GM13977 (cell line): ENCODE data around the gene P2RY2.

Source experiments
- DNase-seq: peaks from one replicate; pipeline ENCODE4 v3.0.0; 2012; ENCODE audit warnings: low spot score
- in situ Hi-C: fragments of 300-500 bp; cut with MboI; formaldehyde crosslinking; loops from one replicate; pipeline ENCODE4 v1.12.0; 2022; ENCODE audit warnings: low sequenced_read_pairs, low pct_unique_long_range_greater_than_20kb, mixed read lengths, inconsistent platforms; ENCODE audit not compliant: unreplicated experiment
- TF ChIP-seq, protein P1 (sequence below): IDR thresholded peaks from 2 replicates; pipeline ENCODE4 v1.5.1; 2012; ENCODE audit warnings: mild to moderate bottlenecking, control low read depth; ENCODE audit not compliant: insufficient read depth; ENCODE audit errors: extremely low read depth, missing control alignments

The P2RY2 gene

GRCh38 chr11:73258104-73259035, 40.3 kb downstream of the P2RY2 start:
- in situ Hi-C loops = no loop called here
- TF ChIP-seq, protein P1, sequence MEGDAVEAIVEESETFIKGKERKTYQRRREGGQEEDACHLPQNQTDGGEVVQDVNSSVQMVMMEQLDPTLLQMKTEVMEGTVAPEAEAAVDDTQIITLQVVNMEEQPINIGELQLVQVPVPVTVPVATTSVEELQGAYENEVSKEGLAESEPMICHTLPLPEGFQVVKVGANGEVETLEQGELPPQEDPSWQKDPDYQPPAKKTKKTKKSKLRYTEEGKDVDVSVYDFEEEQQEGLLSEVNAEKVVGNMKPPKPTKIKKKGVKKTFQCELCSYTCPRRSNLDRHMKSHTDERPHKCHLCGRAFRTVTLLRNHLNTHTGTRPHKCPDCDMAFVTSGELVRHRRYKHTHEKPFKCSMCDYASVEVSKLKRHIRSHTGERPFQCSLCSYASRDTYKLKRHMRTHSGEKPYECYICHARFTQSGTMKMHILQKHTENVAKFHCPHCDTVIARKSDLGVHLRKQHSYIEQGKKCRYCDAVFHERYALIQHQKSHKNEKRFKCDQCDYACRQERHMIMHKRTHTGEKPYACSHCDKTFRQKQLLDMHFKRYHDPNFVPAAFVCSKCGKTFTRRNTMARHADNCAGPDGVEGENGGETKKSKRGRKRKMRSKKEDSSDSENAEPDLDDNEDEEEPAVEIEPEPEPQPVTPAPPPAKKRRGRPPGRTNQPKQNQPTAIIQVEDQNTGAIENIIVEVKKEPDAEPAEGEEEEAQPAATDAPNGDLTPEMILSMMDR = no peak
- DNase-seq = no peak

- in situ Hi-C loops = no loop called here
- no peak for DNase-seq
- TF ChIP-seq, protein P1 = no peak
Measured at GRCh38 chr11:73259406-73260126, 41.5 kb downstream of the P2RY2 start.

DNA sequence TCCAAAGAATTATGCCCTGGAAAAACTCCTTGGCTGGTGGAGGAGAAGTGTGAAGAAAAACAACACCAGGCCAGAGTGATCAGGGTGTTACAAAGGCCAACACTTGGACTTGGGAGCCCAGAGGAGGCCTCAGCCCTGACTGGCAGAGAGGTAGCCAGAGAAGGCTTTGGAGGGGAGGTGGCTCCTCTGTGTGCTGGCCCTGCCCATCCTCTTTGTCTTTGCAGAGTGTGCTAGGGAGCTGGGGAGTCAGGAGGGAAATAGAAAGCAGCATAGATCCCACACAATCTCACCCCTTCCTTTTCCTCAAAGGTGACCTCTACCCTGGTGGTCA, 42.0 kb downstream of the P2RY2 start:
- in situ Hi-C loops = no loop called here
- DNase-seq = no peak

DNA sequence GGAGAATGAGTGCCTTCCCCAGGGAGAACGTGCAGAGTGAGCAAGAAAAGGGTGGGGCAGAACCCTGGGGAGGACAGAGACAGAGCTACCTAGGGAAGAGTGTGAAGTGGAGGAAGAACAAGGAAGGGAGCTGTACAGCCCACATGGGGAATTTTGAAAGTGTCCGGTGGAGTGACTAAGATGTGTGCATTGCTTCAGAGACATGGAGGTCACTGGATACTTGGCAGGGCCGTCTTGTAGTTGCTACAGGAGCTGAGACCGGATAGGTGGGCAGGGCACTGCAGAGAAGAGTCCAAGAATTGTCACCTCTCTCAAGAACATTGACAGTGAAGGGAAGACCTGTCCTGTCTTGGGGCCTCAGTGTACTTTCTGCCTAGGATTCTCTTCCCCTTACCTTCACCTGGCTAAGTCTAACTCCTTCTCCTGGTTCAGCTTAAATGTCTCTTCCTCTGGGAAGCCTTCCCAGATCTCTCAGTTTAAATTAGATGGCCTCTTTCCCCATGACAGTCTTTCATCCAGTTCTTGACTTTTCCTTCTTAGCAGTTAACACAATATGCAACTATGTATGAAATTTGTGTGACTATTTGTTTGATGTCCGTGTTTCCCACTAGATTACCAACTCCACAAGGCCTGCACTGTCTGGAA, 44.9 kb downstream of the P2RY2 start:
- in situ Hi-C loops = no loop called here
- DNase-seq = no peak
- TF ChIP-seq, protein P1 = no peak

More for the DNA sequence above, 42.0 kb downstream of the P2RY2 start:
- TF ChIP-seq, protein P1 = no peak

DNA sequence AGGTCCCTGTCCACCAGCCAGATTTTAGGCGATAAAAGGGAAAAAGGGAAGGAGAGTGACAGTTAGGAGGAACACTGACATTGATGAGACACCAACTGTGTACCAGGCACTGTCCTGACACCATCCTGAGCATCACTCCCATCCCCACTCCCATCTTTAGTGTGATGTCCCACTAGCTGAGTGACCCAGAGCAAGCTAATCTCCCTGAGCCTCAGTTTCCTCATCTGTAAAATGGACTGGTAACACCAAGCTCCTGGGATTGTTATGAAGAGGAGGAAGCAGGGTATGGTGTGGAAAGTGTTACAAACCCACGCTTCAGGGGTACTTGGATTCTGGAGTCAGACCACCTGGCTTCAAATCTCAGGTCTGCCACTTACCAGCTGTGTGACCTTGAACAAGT, 45.6 kb downstream of the P2RY2 start:
- in situ Hi-C loops = no loop called here
- DNase-seq = no peak
- TF ChIP-seq, protein P1 = no peak

DNA sequence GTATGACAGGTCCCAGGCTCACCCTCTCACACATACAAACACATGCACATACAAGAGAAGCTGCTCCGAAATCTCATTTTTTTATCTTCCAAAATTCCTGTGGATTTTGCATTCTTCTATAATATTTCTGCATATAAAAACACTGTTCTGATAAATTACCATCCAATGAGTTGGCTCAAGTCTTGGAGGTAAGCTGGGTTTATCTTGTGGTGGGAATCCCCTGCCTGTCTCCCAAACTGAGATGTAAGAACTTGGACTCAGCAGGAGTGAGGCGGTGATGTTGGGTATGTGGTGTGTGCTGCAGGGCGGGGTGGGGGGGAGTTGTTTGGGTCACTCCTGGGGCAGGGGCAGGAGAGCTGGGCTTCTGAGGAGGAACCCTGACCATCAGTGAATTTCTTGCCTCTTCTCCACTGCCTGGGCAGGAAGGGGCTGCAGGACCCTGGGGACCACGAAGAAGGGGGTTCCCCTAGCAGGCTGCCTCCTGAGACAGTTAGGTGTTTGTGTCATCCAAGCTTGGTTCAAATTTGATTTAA, 47.3 kb downstream of the P2RY2 start:
- DNase-seq = no peak
- in situ Hi-C loops = no loop called here
- TF ChIP-seq, protein P1 = no peak
